HepG2 (cell line): ENCODE data around the gene ZBTB46. TPM values are rescaled to one million over a fixed set of nuclear protein-coding genes. Genes with fewer than 3 reads are reported as not detected.

Experiments
- ESRRA ChIP-seq: sonication (generic); formaldehyde crosslinking; IDR thresholded peaks from 2 replicates; pipeline ENCODE4 v1.5.1; 2020; ENCODE audit warnings: mild to moderate bottlenecking, low read depth, missing genetic modification reagents
- GABPB1 ChIP-seq: IDR thresholded peaks from 2 replicates; pipeline ENCODE4 v1.6.1; 2016; ENCODE audit warnings: mild to moderate bottlenecking, missing genetic modification reagents, moderate library complexity, missing compliant biosample characterization
- HMGXB3 ChIP-seq: sonication (generic); formaldehyde crosslinking; IDR thresholded peaks from 2 replicates; pipeline ENCODE4 v1.4.0; 2020; ENCODE audit warnings: missing genetic modification reagents, borderline replicate concordance
- KDM4B ChIP-seq: sonication (generic); formaldehyde crosslinking; IDR thresholded peaks from 2 replicates; pipeline ENCODE4 v1.4.0; 2020; ENCODE audit warnings: missing genetic modification reagents
- KLF11 ChIP-seq: IDR thresholded peaks from 2 replicates; pipeline ENCODE4 v1.6.1; 2016; ENCODE audit warnings: missing compliant biosample characterization
- KLF6 ChIP-seq: IDR thresholded peaks from 2 replicates; pipeline ENCODE4 v1.8.0; 2016; ENCODE audit warnings: missing biosample characterization, missing genetic modification reagents
- MBD4 ChIP-seq: IDR thresholded peaks from 2 replicates; pipeline ENCODE4 v1.6.1; 2012; ENCODE audit warnings: low read length, inconsistent platforms, borderline replicate concordance
- NCOA1 ChIP-seq: sonication (generic); formaldehyde crosslinking; IDR thresholded peaks from 2 replicates; pipeline ENCODE4 v1.9.0; 2021; ENCODE audit warnings: missing genetic modification reagents
- NFE2L1 ChIP-seq: sonication (generic); formaldehyde crosslinking; IDR thresholded peaks from 2 replicates; pipeline ENCODE4 v1.4.0; 2020; ENCODE audit warnings: missing genetic modification reagents, mild to moderate bottlenecking, borderline replicate concordance
- NPAS2 ChIP-seq: sonication (generic); formaldehyde crosslinking; IDR thresholded peaks from 2 replicates; pipeline ENCODE4 v1.8.0; 2022; ENCODE audit warnings: mild to moderate bottlenecking, missing genetic modification reagents, borderline replicate concordance
- SETDB1 ChIP-seq: sonication (generic); formaldehyde crosslinking; IDR thresholded peaks from 2 replicates; pipeline ENCODE4 v1.5.1; 2020; ENCODE audit warnings: missing genetic modification reagents, mild to moderate bottlenecking, borderline replicate concordance
- SMC3 ChIP-seq: IDR thresholded peaks from 2 replicates; pipeline ENCODE4 v1.6.1; 2011; ENCODE audit warnings: low read length, improper control_type of control experiment
- ZFYVE20 ChIP-seq: sonication (generic); formaldehyde crosslinking; IDR thresholded peaks from 2 replicates; pipeline ENCODE4 v1.8.0; 2023; ENCODE audit warnings: low read depth, mild to moderate bottlenecking, moderate library complexity, missing genetic modification reagents, borderline replicate concordance
- ZMAT3 ChIP-seq: sonication (generic); formaldehyde crosslinking; conservative IDR thresholded peaks from 2 replicates; pipeline ENCODE4 v1.7.0; 2021; ENCODE audit warnings: missing genetic modification reagents
- ZNF317 ChIP-seq: sonication (generic); formaldehyde crosslinking; IDR thresholded peaks from 2 replicates; pipeline ENCODE4 v1.5.0; 2020; ENCODE audit warnings: mild to moderate bottlenecking, missing genetic modification reagents
- ZNF776 ChIP-seq: sonication (generic); formaldehyde crosslinking; IDR thresholded peaks from 2 replicates; pipeline ENCODE4 v1.4.0; 2020; ENCODE audit warnings: mild to moderate bottlenecking, missing genetic modification reagents
- polyA plus RNA-seq, 8 experiments: library from polyadenylated mRNA; depleted of rRNA in 3 of 8; stranded (reverse) in 7 of 8; unstranded in 1 of 8; fragments of >200 nt; fragmentation: Illumina TruSeq in 4 of 8; extraction: Trizol in 4 of 8; gene quantifications; 2 replicates each; pipeline versions ENCODE4 v1.2.1 to v1.2.3, GENCODE V29; 2011 to 2016; ENCODE audit warnings: low read depth in 4 of 8, missing spikeins in 1 of 8, mixed read lengths in 1 of 8; ENCODE audit not compliant: insufficient read depth in 1 of 8
- total RNA-seq, 5 experiments: library from RNA; depleted of rRNA; stranded (reverse); fragments of >200 nt; fragmentation: Illumina TruSeq; extraction: Trizol; gene quantifications; 2 replicates each; pipeline ENCODE4 v1.2.3, GENCODE V29; 2016; ENCODE audit warnings: low read depth in 1 of 5
- TF ChIP-seq, protein P1 (sequence below): sonication (generic); formaldehyde crosslinking; IDR thresholded peaks from 2 replicates; pipeline ENCODE4 v1.5.1; 2020; ENCODE audit warnings: mild to moderate bottlenecking, missing genetic modification reagents, moderate library complexity
- TF ChIP-seq, protein P2 (sequence below): sonication (generic); formaldehyde crosslinking; IDR thresholded peaks from 2 replicates; pipeline ENCODE4 v1.5.0; 2020; ENCODE audit warnings: missing genetic modification reagents
- TF ChIP-seq, protein P3 (sequence below): sonication (generic); formaldehyde crosslinking; IDR thresholded peaks from 2 replicates; pipeline ENCODE4 v1.8.0; 2022; ENCODE audit warnings: missing genetic modification reagents, mild to moderate bottlenecking, inconsistent platforms, borderline replicate concordance

The ZBTB46 gene
- total and polyA plus RNA-seq, 2 of the 13 experiments (the other 11 are each of a cell fraction or from before 2014, with no cell fraction given) = 1.6 to 13.5 TPM

- TF ChIP-seq, protein P1, sequence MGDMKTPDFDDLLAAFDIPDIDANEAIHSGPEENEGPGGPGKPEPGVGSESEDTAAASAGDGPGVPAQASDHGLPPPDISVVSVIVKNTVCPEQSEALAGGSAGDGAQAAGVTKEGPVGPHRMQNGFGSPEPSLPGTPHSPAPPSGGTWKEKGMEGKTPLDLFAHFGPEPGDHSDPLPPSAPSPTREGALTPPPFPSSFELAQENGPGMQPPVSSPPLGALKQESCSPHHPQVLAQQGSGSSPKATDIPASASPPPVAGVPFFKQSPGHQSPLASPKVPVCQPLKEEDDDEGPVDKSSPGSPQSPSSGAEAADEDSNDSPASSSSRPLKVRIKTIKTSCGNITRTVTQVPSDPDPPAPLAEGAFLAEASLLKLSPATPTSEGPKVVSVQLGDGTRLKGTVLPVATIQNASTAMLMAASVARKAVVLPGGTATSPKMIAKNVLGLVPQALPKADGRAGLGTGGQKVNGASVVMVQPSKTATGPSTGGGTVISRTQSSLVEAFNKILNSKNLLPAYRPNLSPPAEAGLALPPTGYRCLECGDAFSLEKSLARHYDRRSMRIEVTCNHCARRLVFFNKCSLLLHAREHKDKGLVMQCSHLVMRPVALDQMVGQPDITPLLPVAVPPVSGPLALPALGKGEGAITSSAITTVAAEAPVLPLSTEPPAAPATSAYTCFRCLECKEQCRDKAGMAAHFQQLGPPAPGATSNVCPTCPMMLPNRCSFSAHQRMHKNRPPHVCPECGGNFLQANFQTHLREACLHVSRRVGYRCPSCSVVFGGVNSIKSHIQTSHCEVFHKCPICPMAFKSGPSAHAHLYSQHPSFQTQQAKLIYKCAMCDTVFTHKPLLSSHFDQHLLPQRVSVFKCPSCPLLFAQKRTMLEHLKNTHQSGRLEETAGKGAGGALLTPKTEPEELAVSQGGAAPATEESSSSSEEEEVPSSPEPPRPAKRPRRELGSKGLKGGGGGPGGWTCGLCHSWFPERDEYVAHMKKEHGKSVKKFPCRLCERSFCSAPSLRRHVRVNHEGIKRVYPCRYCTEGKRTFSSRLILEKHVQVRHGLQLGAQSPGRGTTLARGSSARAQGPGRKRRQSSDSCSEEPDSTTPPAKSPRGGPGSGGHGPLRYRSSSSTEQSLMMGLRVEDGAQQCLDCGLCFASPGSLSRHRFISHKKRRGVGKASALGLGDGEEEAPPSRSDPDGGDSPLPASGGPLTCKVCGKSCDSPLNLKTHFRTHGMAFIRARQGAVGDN (CRISPR knock-in tag) = peak; percentile 45
- TF ChIP-seq ESRRA (CRISPR knock-in tag) (0 out of 2 replicates have a peak, but pooled peaks have one; percentile 22), MBD4 (no peak), GABPB1 (peak; percentile 3; the same call in 1 of the 2 replicates), SMC3 (no peak), ZFYVE20 (CRISPR knock-in tag) (no peak), SETDB1 (CRISPR knock-in tag) (0 out of 2 replicates have a peak, but pooled peaks have one; percentile 65), NFE2L1 (0 out of 2 replicates have a peak, but pooled peaks have one; percentile 5), HMGXB3 (CRISPR knock-in tag) (no peak), ZNF776 (CRISPR knock-in tag) (no peak), NPAS2 (no peak), KLF11 (CRISPR knock-in tag) (no peak), ZMAT3 (no peak), NCOA1 (CRISPR knock-in tag) (no peak), KDM4B (CRISPR knock-in tag) (no peak), ZNF317 (no peak), KLF6 (CRISPR knock-in tag) (no peak)
- TF ChIP-seq, protein P2, sequence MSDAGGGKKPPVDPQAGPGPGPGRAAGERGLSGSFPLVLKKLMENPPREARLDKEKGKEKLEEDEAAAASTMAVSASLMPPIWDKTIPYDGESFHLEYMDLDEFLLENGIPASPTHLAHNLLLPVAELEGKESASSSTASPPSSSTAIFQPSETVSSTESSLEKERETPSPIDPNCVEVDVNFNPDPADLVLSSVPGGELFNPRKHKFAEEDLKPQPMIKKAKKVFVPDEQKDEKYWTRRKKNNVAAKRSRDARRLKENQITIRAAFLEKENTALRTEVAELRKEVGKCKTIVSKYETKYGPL (CRISPR knock-in tag) = no peak
- TF ChIP-seq, protein P3, sequence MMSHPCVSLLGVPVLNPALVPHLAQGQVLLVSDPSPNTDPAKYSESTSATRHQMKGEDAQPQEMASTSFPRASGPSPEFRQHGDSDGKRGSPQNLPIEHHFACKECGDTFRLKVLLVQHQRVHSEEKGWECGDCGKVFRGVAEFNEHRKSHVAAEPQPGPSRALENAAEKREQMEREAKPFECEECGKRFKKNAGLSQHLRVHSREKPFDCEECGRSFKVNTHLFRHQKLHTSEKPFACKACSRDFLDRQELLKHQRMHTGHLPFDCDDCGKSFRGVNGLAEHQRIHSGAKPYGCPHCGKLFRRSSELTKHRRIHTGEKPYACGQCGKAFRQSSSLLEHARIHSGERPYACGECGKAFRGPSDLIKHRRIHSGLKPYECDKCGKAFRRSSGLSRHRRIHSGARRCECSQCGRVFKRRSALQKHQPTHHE (CRISPR knock-in tag) = no peak
Measured at GRCh38 chr20:63734946-63735858, 95.9 kb downstream of the ZBTB46 start (continued).
